ENCODE data around the gene TSEN15. TPM values are rescaled to one million over a fixed set of nuclear protein-coding genes. Genes with fewer than 3 reads are reported as not detected.

TSEN15 gene
- polyA plus RNA-seq, 1 donor (not counting 4 experiments of a cell fraction or from before 2014, with no cell fraction given) = 46.7 TPM

- DNase-seq (ENCODE audit: low read depth, low spot score) (no peak), FAIRE-seq (no peak)
- H3K9me3 ChIP-seq (ENCODE audit: control insufficient read depth, low read depth, low read length) = no peaks in the 10 kb centered on the region
- H3K36me3 ChIP-seq (ENCODE audit: control insufficient read depth in 2 of 2, extremely low read depth in 1 of 2, insufficient read depth in 2 of 2, low read length in 2 of 2) = no peaks in the 10 kb centered on the region
- H3K4me3 ChIP-seq (ENCODE audit: control insufficient read depth in 2 of 3, extremely low read depth in 1 of 3, insufficient read depth in 2 of 3, low read depth in 1 of 3, low read length in 3 of 3) = no peak overlapping the region
- no peak overlapping the region for H2AFZ ChIP-seq (ENCODE audit: control insufficient read depth, low read length)
- H3K9me1 ChIP-seq (ENCODE audit: control insufficient read depth, extremely low read depth, insufficient read depth, low read length) = no peaks in the 10 kb centered on the region
- H3K27ac ChIP-seq (ENCODE audit: control insufficient read depth, insufficient read depth, low read length) = no peak overlapping the region
- no peak overlapping the region for H3K9ac ChIP-seq (ENCODE audit: control insufficient read depth, extremely low read depth, insufficient read depth, low read length)
- H3K4me1 ChIP-seq (ENCODE audit: control insufficient read depth, extremely low read depth, insufficient read depth, low read length) = peaks cover 4% of the 10 kb centered on the region
- H3K4me2 ChIP-seq (ENCODE audit: control insufficient read depth, extremely low read depth, insufficient read depth, low read depth, low read length) = no peak overlapping the region
- dilution Hi-C loops (cut with MboI; ENCODE audit: extremely low pct_ligation_motif_present, low sequenced_read_pairs) = no loop called here
- H3K79me2 ChIP-seq (ENCODE audit: control insufficient read depth, insufficient read depth, low read length) = no peaks in the 10 kb centered on the region
- H3K27me3 ChIP-seq (ENCODE audit: control insufficient read depth, extremely low read depth, insufficient read depth, low read length) = peaks cover 14% of the 10 kb centered on the region
- H4K20me1 ChIP-seq (ENCODE audit: control insufficient read depth, extremely low read depth, insufficient read depth, low read length) = no peaks in the 10 kb centered on the region
- no peak for TF ChIP-seq CTCF (optimal IDR thresholded peaks at IDR 0.05 in 1 of 3, IDR thresholded peaks at IDR 0.05 in 1 of 3, conservative IDR thresholded peaks at IDR 0.05 in 1 of 3; ENCODE audit: extremely low read depth in 1 of 3, insufficient read depth in 2 of 3, low read length in 3 of 3)
- no peak for TF ChIP-seq EZH2 (IDR thresholded peaks at IDR 0.05; ENCODE audit: low read length)
Measured at GRCh38 chr1:184021728-184022127, 29.8 kb upstream of the TSEN15 start.

DNA sequence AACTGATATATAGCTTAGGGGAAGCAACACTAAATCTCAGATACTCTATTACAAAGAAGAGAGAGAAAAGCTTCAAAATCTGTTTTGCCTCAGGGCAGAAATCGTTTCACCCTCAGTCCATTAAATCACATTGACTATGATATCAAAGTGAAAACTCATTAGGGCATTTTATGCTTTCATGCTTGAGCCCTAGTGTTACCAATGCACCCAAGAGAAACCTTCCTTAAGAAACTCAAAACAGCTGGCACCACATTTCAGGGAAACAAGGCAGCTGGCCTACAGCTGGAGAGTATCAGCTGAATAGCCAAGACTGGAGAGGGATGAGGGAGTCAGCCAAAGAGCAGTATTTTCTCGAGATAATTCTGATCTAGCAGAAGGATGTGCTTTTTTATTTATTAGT, 28.9 kb upstream of the TSEN15 start:
- H3K4me3 ChIP-seq (ENCODE audit: control insufficient read depth in 2 of 3, extremely low read depth in 1 of 3, insufficient read depth in 2 of 3, low read depth in 1 of 3, low read length in 3 of 3) = no peak overlapping the region
- no peaks in the 10 kb centered on the region for H3K36me3 ChIP-seq (ENCODE audit: control insufficient read depth in 2 of 2, extremely low read depth in 1 of 2, insufficient read depth in 2 of 2, low read length in 2 of 2)
- dilution Hi-C loops (cut with MboI; ENCODE audit: extremely low pct_ligation_motif_present, low sequenced_read_pairs) = no loop called here
- H3K79me2 ChIP-seq (ENCODE audit: control insufficient read depth, insufficient read depth, low read length) = no peaks in the 10 kb centered on the region
- peaks cover 19% of the 10 kb centered on the region for H3K27me3 ChIP-seq (ENCODE audit: control insufficient read depth, extremely low read depth, insufficient read depth, low read length)
- H3K4me2 ChIP-seq (ENCODE audit: control insufficient read depth, extremely low read depth, insufficient read depth, low read depth, low read length) = no peak overlapping the region
- H3K9me1 ChIP-seq (ENCODE audit: control insufficient read depth, extremely low read depth, insufficient read depth, low read length) = no peaks in the 10 kb centered on the region
- H3K9ac ChIP-seq (ENCODE audit: control insufficient read depth, extremely low read depth, insufficient read depth, low read length) = no peak overlapping the region
- H3K27ac ChIP-seq (ENCODE audit: control insufficient read depth, insufficient read depth, low read length) = no peak overlapping the region
- peaks cover 4% of the 10 kb centered on the region for H3K4me1 ChIP-seq (ENCODE audit: control insufficient read depth, extremely low read depth, insufficient read depth, low read length)
- no peaks in the 10 kb centered on the region for H3K9me3 ChIP-seq (ENCODE audit: control insufficient read depth, low read depth, low read length)
- no peak overlapping the region for H2AFZ ChIP-seq (ENCODE audit: control insufficient read depth, low read length)
- no peak for TF ChIP-seq EZH2 (IDR thresholded peaks at IDR 0.05; ENCODE audit: low read length)
- no peak for TF ChIP-seq CTCF (optimal IDR thresholded peaks at IDR 0.05 in 1 of 3, IDR thresholded peaks at IDR 0.05 in 1 of 3, conservative IDR thresholded peaks at IDR 0.05 in 1 of 3; ENCODE audit: extremely low read depth in 1 of 3, insufficient read depth in 2 of 3, low read length in 3 of 3)
- H4K20me1 ChIP-seq (ENCODE audit: control insufficient read depth, extremely low read depth, insufficient read depth, low read length) = no peaks in the 10 kb centered on the region
- no peak for DNase-seq (ENCODE audit: low read depth, low spot score)
- no peak for FAIRE-seq

All from keratinocyte (primary cell).